Hematopoietic multipotent progenitor cell treated with erythropoietin and hydrocortisone succinate and interleukin-3 and kit ligand, for 15 days (in vitro differentiated cells): ENCODE measurements around the gene WDTC1.

Source experiments
- DNase-seq: peaks from one replicate; pipeline ENCODE4 v3.0.0-alpha.2; 2015; ENCODE audit warnings: low spot score

WDTC1 gene

GRCh38 chr1:27356619-27357280, 122.3 kb downstream of the WDTC1 start:
- DNase-seq: peak; percentile 59

DNA sequence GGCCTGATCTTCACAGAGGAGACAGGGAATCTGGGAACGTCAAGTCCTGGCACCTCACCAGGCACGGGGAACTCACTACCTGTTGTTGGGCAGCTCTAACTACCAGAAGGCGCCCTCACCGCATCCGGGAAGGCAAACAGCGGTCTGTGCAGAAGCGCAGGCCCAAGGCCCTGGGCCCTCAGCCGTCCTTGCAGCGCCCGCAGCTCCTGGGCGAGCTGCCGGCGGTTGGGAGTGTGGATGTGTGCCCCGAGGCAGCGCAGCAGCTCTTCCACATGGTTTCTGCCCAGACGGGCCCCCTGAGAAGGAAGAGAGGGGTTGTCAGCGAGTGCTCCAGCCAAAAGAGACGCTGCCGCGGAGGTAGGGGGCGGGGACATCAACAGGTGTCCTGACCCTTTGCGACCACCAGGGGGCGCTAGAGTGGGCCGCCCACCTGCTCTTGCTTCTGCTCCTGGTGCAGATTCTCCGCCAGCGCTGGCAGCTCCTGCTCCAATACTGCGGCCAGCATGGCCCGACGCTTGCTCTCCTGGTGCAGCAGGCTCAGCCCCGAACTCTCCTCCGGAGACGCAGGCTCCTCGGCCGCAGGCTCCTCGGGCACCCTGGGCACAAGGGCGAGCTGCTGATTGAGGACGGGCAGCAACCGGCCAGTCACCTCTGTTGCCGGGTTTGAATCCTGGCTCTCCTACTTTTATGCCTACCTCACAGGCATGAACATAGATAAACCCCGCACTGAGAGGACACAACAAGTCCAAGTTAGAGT, 123.0 kb downstream of the WDTC1 start:
- DNase-seq: peak; percentile 76
